GM12878 (cell line): Measurements from ENCODE around the gene NR2F1-AS1. TPM values are rescaled to one million over a fixed set of nuclear protein-coding genes. Genes with fewer than 3 reads are reported as not detected.

Experiments
- ATAC-seq: fragments of 200-7000 bp; cut with Tn5 transposase; 3 replicates; pipeline ENCODE4 v1.9.1; 2020; ENCODE audit warnings: mild to moderate bottlenecking, moderate library complexity
- BruUV-seq: library from RNA; stranded (reverse); fragments of 400-500 nt; replicated peaks from 2 replicates; lab custom pipeline; 2021; lab: Mats Ljungman, UMichigan
- CTCF ChIA-PET: fragments of 300-600 bp; sonication (Branson Sonifier 250); formaldehyde crosslinking; extraction: SDS; loops from one replicate; lab custom pipeline; 2021; ENCODE audit warnings: inconsistent platforms; lab: Yijun Ruan, JAX
- POLR2A ChIA-PET: fragments of 350-600 bp; formaldehyde crosslinking; extraction: SDS; loops from one replicate; lab custom pipeline; 2021; ENCODE audit warnings: inconsistent platforms; lab: Charles Lee
- RAD21 ChIA-PET: fragments of 300-600 bp; sonication (Branson Sonifier 250); formaldehyde crosslinking; loops from one replicate; lab custom pipeline; 2023; ENCODE audit warnings: antibody characterized with exemption; ENCODE audit not compliant: unreplicated experiment; lab: Charles Lee
- SMC1A ChIA-PET: fragments of 300-600 bp; sonication (Branson Sonifier 250); formaldehyde crosslinking; loops from one replicate; lab custom pipeline; 2023; ENCODE audit not compliant: unreplicated experiment, uncharacterized antibody; lab: Charles Lee
- DNase-seq: peaks from one replicate; pipeline ENCODE4 v3.0.0-alpha.2; 2011; ENCODE audit warnings: low read depth, low spot score
- FAIRE-seq: peaks from 3 replicates; lab custom pipeline; 2011; peaks lifted over from hg19 to GRCh38; lab: Jason Lieb, UNC
- H2AFZ ChIP-seq: 2 replicates; pipeline ENCODE4 v1.6.0; 2011; ENCODE audit warnings: low read depth, low read length, control low read depth; ENCODE audit not compliant: control insufficient read depth
- H3K27ac ChIP-seq: 2 replicates; pipeline ENCODE4 v1.5.1; 2011; ENCODE audit warnings: control low read depth; ENCODE audit not compliant: control insufficient read depth, insufficient read depth
- H3K27me3 ChIP-seq, 2 experiments: replicated peaks in 1 of 2; 2 replicates each; pipeline versions ENCODE4 v1.6.0 to v1.6.1; 2011; ENCODE audit warnings: low read length in 1 of 2; ENCODE audit not compliant: control insufficient read depth in 2 of 2, insufficient read depth in 2 of 2
- H3K36me3 ChIP-seq, 2 experiments: 2 replicates each; pipeline ENCODE4 v1.5.1; 2011; ENCODE audit warnings: low read length in 1 of 2; ENCODE audit not compliant: control insufficient read depth in 2 of 2, insufficient read depth in 2 of 2
- H3K4me1 ChIP-seq: 2 replicates; pipeline ENCODE4 v1.6.1; 2011; ENCODE audit warnings: mild to moderate bottlenecking, low read length, moderate library complexity, mixed read lengths; ENCODE audit not compliant: control insufficient read depth, insufficient read depth
- H3K4me2 ChIP-seq: 2 replicates; pipeline ENCODE4 v1.6.0; 2011; ENCODE audit warnings: control low read depth; ENCODE audit not compliant: control insufficient read depth, insufficient read depth
- H3K4me3 ChIP-seq: fragments of 200-600 bp; sonication (generic); 2 replicates; pipeline ENCODE4 v1.5.1; 2016
- H3K79me2 ChIP-seq: 2 replicates; pipeline ENCODE4 v1.6.0; 2011; ENCODE audit warnings: low read length; ENCODE audit not compliant: control insufficient read depth, insufficient read depth
- H3K9ac ChIP-seq: 2 replicates; pipeline ENCODE4 v1.8.0; 2011; ENCODE audit warnings: low read length, control low read depth, mixed read lengths; ENCODE audit not compliant: control insufficient read depth, insufficient read depth
- H3K9me3 ChIP-seq: replicated peaks from 3 replicates; pipeline ENCODE4 v1.5.1; 2011; ENCODE audit warnings: mild to moderate bottlenecking, low read length; ENCODE audit not compliant: control insufficient read depth, insufficient read depth
- H4K20me1 ChIP-seq: 2 replicates; pipeline ENCODE4 v1.6.0; 2011; ENCODE audit not compliant: control insufficient read depth, insufficient read depth
- ATF7 ChIP-seq: fragments of 450-650 bp; IDR thresholded peaks from 2 replicates; pipeline ENCODE4 v1.6.1; 2016; ENCODE audit warnings: low read depth, mild to moderate bottlenecking
- BCL11A ChIP-seq: IDR thresholded peaks from 2 replicates; pipeline ENCODE4 v1.6.1; 2011; ENCODE audit warnings: low read depth, low read length
- CBX3 ChIP-seq: fragments of 200-600 bp; sonication (generic); IDR thresholded peaks from 2 replicates; pipeline ENCODE4 v1.6.1; 2016; ENCODE audit warnings: low read depth, borderline replicate concordance
- EGR1 ChIP-seq, 2 experiments: IDR thresholded peaks; 1 replicate in 1 of 2; 2 replicates in 1 of 2; pipeline ENCODE4 v1.6.1; 2011 to 2012; ENCODE audit warnings: low read depth in 2 of 2, low read length in 2 of 2, borderline replicate concordance in 1 of 2, mild to moderate bottlenecking in 1 of 2, moderate library complexity in 1 of 2
- GATAD2B ChIP-seq: fragments of 450-650 bp; conservative IDR thresholded peaks from 2 replicates; pipeline ENCODE4 v1.6.1; 2017; ENCODE audit warnings: low read depth, mild to moderate bottlenecking, moderate library complexity
- MYC ChIP-seq: IDR thresholded peaks from 2 replicates; pipeline ENCODE4 v1.6.1; 2011; ENCODE audit warnings: mild to moderate bottlenecking, low read length, moderate library complexity, inconsistent platforms; ENCODE audit not compliant: insufficient read depth, insufficient replicate concordance, insufficient read length, severe bottlenecking
- NFYA ChIP-seq: IDR thresholded peaks from 2 replicates; pipeline ENCODE4 v1.6.1; 2011; ENCODE audit warnings: low read depth, mild to moderate bottlenecking, low read length, improper control_type of control experiment, borderline replicate concordance
- NFYB ChIP-seq: IDR thresholded peaks from 2 replicates; pipeline ENCODE4 v1.6.1; 2011; ENCODE audit warnings: low read depth, mild to moderate bottlenecking, low read length, improper control_type of control experiment, moderate library complexity; ENCODE audit not compliant: insufficient read depth
- POU2F2 ChIP-seq: IDR thresholded peaks from 3 replicates; pipeline ENCODE4 v1.6.1; 2011; ENCODE audit warnings: low read depth, mild to moderate bottlenecking, low read length, borderline replicate concordance
- SIN3A ChIP-seq: IDR thresholded peaks from 2 replicates; pipeline ENCODE4 v1.6.1; 2012; ENCODE audit warnings: low read depth, low read length, improper control_type of control experiment
- YY1 ChIP-seq: IDR thresholded peaks from 2 replicates; pipeline ENCODE4 v1.6.1; 2011; ENCODE audit warnings: low read depth, mild to moderate bottlenecking, low read length
- ZNF274 ChIP-seq: IDR thresholded peaks from one replicate; pipeline ENCODE4 v1.8.0; 2011; ENCODE audit not compliant: insufficient read length, insufficient read depth
- ZNF622 ChIP-seq: fragments of 450-650 bp; IDR thresholded peaks from 2 replicates; pipeline ENCODE4 v1.6.1; 2017; ENCODE audit warnings: mild to moderate bottlenecking, inconsistent platforms
- WGBS: methylation state at CpG from one replicate; pipeline ENCODE4 v1.1.6; 2016; ENCODE audit warnings: low lambda C conversion rate; ENCODE audit not compliant: insufficient replicate concordance, insufficient coverage; ENCODE audit errors: missing lambda C conversion rate; 5-methylcytosine and 5-hydroxymethylcytosine counted together
- in situ Hi-C: fragments of 300-500 bp; cut with MboI; formaldehyde crosslinking; loops from 9 replicates; pipeline ENCODE4 v1.14.3; 2018; ENCODE audit warnings: mixed read lengths
- intact Hi-C: fragments of 100-400 bp; cut with micrococcal nuclease; formaldehyde crosslinking; loops from one replicate; pipeline ENCODE4 v1.14.2; 2022; ENCODE audit not compliant: unreplicated experiment
- polyA plus RNA-seq, 11 experiments: library from polyadenylated mRNA; depleted of rRNA in 4 of 11; unstranded in 6 of 11; stranded (reverse) in 5 of 11; fragments of >200 nt; fragmentation: Nextera tagmentation in 4 of 11; fragmentation: Illumina TruSeq in 1 of 11; extraction: Ambion mirVana in 4 of 11; extraction: Trizol in 1 of 11; gene quantifications; 1 replicate in 1 of 11; 2 replicates in 10 of 11; pipeline versions ENCODE4 v1.2.1 to v1.2.3, GENCODE V29; 2011 to 2016; ENCODE audit warnings: inconsistent platforms in 2 of 11, missing spikeins in 2 of 11, low read depth in 1 of 11
- total RNA-seq, 4 experiments: library from RNA; depleted of rRNA in 3 of 4; stranded (reverse); fragments of >200 nt in 3 of 4; fragmentation: Illumina TruSeq in 1 of 4; extraction: Trizol in 1 of 4; gene quantifications; 2 replicates each; pipeline versions ENCODE4 v1.2.1 to v1.2.3, GENCODE V29; 2013 to 2021
- TF ChIP-seq, protein P1 (sequence below), 3 experiments: IDR thresholded peaks in 2 of 3; conservative IDR thresholded peaks in 1 of 3; 2 replicates each; pipeline ENCODE4 v1.5.1; 2011; ENCODE audit warnings: low read depth in 3 of 3, low read length in 3 of 3, mild to moderate bottlenecking in 3 of 3, control low read depth in 2 of 3, moderate library complexity in 2 of 3, inconsistent platforms in 1 of 3, mixed read lengths in 1 of 3; ENCODE audit not compliant: control insufficient read depth in 2 of 3, insufficient read depth in 1 of 3; ENCODE audit errors: extremely low read depth in 1 of 3
- TF ChIP-seq, protein P2 (sequence below): IDR thresholded peaks from 2 replicates; pipeline ENCODE4 v1.6.1; 2012; ENCODE audit warnings: improper control_type of control experiment, low read depth, low read length; ENCODE audit not compliant: insufficient replicate concordance

NR2F1-AS1 gene
- total and polyA plus RNA-seq, 10 of the 15 experiments (the other 5 are each of a cell fraction or from before 2014, with no cell fraction given): 0.11 to 0.85 (median 0.27) TPM

DNA sequence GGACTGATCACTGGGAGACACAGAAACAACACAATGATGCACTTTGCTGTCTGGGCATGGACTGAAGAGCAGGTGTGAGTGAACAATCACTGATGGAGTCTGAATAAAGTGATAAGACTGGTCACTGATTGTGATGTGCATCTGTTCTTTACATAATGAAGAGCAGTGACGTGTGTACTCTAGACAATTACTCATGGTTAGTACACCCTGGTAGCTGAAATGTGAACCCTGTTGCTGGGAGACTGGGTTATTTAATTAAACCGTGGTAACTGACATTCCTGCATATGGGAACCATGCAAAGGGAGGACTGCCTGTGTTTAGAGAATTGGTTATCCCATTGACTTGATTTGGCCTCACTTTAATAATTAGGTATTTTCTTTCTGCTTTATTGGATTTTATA is 202.9 kb downstream of the NR2F1-AS1 start (continued):
- no peak for TF ChIP-seq BCL11A
- TF ChIP-seq ZNF622: no peak
- no peak for TF ChIP-seq ATF7
- no peak for TF ChIP-seq GATAD2B
- no peak for TF ChIP-seq NFYA
- TF ChIP-seq, protein P1, sequence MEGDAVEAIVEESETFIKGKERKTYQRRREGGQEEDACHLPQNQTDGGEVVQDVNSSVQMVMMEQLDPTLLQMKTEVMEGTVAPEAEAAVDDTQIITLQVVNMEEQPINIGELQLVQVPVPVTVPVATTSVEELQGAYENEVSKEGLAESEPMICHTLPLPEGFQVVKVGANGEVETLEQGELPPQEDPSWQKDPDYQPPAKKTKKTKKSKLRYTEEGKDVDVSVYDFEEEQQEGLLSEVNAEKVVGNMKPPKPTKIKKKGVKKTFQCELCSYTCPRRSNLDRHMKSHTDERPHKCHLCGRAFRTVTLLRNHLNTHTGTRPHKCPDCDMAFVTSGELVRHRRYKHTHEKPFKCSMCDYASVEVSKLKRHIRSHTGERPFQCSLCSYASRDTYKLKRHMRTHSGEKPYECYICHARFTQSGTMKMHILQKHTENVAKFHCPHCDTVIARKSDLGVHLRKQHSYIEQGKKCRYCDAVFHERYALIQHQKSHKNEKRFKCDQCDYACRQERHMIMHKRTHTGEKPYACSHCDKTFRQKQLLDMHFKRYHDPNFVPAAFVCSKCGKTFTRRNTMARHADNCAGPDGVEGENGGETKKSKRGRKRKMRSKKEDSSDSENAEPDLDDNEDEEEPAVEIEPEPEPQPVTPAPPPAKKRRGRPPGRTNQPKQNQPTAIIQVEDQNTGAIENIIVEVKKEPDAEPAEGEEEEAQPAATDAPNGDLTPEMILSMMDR (IDR thresholded peaks at IDR 0.05 in 2 of 3, conservative IDR thresholded peaks at IDR 0.05 in 1 of 3; ENCODE audit: control insufficient read depth in 2 of 3, extremely low read depth in 1 of 3, insufficient read depth in 1 of 3, low read depth in 3 of 3, low read length in 3 of 3): no peak
- no peak for TF ChIP-seq MYC
- TF ChIP-seq EGR1 (IDR thresholded peaks at IDR 0.05; ENCODE audit: borderline replicate concordance in 1 of 2, low read depth in 2 of 2, low read length in 2 of 2): no peak
- no peak for TF ChIP-seq ZNF274

DNA sequence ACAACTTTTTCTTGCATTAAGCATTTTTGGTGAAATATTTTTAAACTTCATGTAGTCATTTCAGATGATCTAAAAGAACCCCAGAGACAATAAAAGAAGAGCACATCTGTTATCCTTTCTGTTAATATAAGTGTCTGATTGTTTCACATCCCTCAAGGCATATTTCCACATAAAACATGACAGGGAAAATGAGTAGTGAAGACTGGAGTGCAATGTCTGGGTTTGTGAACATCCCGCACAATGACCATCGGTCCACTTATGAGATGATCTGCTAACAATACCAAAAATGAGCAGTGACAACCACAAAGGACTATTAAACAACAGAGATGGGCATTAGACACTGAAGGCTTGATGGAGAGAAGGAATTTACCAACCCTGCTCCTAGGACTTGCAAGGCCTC is 209.1 kb downstream of the NR2F1-AS1 start:
- POLR2A ChIA-PET: interaction anchor here (0.7 kb wide), 1 partner anchor 104 kb away, joined by 3 read pairs; no protein-coding TSS in a partner anchor
- CTCF ChIA-PET: no interaction called here
- Histone ChIP-seq H3K27me3 (no peaks in the 10 kb centered on the region), H3K4me1 (no peaks in the 10 kb centered on the region), H3K4me3 (no peak overlapping the region), H3K9me3 (no peaks in the 10 kb centered on the region), H4K20me1 (no peaks in the 10 kb centered on the region), H3K9ac (no peak overlapping the region), H3K79me2 (no peaks in the 10 kb centered on the region), H3K4me2 (no peak overlapping the region), H3K36me3 (no peaks in the 10 kb centered on the region), H2AFZ (no peak overlapping the region), H3K27ac (no peak overlapping the region)
- in situ Hi-C loops: no loop called here
- DNase-seq (no peak), ATAC-seq (no peak), FAIRE-seq (no peak)
- WGBS: 54% methylated on average over 2 of the region's 2 CpGs
- BruUV-seq: no TSS peak
- RAD21 ChIA-PET: no interaction called here
- intact Hi-C loops: no loop called here
- SMC1A ChIA-PET: no interaction called here
- TF ChIP-seq CBX3 (no peak), POU2F2 (no peak), SIN3A (no peak), YY1 (no peak), NFYB (no peak)
- TF ChIP-seq, protein P2, sequence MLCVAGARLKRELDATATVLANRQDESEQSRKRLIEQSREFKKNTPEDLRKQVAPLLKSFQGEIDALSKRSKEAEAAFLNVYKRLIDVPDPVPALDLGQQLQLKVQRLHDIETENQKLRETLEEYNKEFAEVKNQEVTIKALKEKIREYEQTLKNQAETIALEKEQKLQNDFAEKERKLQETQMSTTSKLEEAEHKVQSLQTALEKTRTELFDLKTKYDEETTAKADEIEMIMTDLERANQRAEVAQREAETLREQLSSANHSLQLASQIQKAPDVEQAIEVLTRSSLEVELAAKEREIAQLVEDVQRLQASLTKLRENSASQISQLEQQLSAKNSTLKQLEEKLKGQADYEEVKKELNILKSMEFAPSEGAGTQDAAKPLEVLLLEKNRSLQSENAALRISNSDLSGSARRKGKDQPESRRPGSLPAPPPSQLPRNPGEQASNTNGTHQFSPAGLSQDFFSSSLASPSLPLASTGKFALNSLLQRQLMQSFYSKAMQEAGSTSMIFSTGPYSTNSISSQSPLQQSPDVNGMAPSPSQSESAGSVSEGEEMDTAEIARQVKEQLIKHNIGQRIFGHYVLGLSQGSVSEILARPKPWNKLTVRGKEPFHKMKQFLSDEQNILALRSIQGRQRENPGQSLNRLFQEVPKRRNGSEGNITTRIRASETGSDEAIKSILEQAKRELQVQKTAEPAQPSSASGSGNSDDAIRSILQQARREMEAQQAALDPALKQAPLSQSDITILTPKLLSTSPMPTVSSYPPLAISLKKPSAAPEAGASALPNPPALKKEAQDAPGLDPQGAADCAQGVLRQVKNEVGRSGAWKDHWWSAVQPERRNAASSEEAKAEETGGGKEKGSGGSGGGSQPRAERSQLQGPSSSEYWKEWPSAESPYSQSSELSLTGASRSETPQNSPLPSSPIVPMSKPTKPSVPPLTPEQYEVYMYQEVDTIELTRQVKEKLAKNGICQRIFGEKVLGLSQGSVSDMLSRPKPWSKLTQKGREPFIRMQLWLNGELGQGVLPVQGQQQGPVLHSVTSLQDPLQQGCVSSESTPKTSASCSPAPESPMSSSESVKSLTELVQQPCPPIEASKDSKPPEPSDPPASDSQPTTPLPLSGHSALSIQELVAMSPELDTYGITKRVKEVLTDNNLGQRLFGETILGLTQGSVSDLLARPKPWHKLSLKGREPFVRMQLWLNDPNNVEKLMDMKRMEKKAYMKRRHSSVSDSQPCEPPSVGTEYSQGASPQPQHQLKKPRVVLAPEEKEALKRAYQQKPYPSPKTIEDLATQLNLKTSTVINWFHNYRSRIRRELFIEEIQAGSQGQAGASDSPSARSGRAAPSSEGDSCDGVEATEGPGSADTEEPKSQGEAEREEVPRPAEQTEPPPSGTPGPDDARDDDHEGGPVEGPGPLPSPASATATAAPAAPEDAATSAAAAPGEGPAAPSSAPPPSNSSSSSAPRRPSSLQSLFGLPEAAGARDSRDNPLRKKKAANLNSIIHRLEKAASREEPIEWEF: no peak
